ENCODE data around the gene GAS2L2.

The GAS2L2 gene

GRCh38 chr17:35716173-35716572 is 36.9 kb downstream of the GAS2L2 start:
- no peaks in the 10 kb centered on the region for H3K27me3 ChIP-seq (replicated peaks; ENCODE audit: control insufficient read depth, insufficient read depth, low read length, poor library complexity, severe bottlenecking)
- no peaks in the 10 kb centered on the region for H3K9me3 ChIP-seq (ENCODE audit: control insufficient read depth, low read length)
- H3K4me3 ChIP-seq (ENCODE audit: insufficient read depth, low read depth, low read length, poor library complexity, severe bottlenecking), result no peak overlapping the region
- H3K36me3 ChIP-seq (ENCODE audit: control insufficient read depth, insufficient read depth, low read length), result peaks cover 42% of the 10 kb centered on the region
- DNase-seq, result no peak
- H3K4me1 ChIP-seq (ENCODE audit: control insufficient read depth, insufficient read depth, low read length, poor library complexity, severe bottlenecking), result peaks cover 7% of the 10 kb centered on the region
- no peak overlapping the region for H3K27ac ChIP-seq (ENCODE audit: insufficient read depth, low read length, poor library complexity, severe bottlenecking)

GRCh38 chr17:35715416-35715815 is 37.6 kb downstream of the GAS2L2 start:
- Histone ChIP-seq H3K27me3 (replicated peaks; ENCODE audit: control insufficient read depth, insufficient read depth, low read length, poor library complexity, severe bottlenecking) (no peaks in the 10 kb centered on the region), H3K4me1 (ENCODE audit: control insufficient read depth, insufficient read depth, low read length, poor library complexity, severe bottlenecking) (peaks cover 7% of the 10 kb centered on the region), H3K9me3 (ENCODE audit: control insufficient read depth, low read length) (no peaks in the 10 kb centered on the region), H3K4me3 (ENCODE audit: insufficient read depth, low read depth, low read length, poor library complexity, severe bottlenecking) (no peak overlapping the region), H3K36me3 (ENCODE audit: control insufficient read depth, insufficient read depth, low read length) (peaks cover 44% of the 10 kb centered on the region), H3K27ac (ENCODE audit: insufficient read depth, low read length, poor library complexity, severe bottlenecking) (no peak overlapping the region)
- no peak for DNase-seq

GRCh38 chr17:35714988-35715387 is 38.1 kb downstream of the GAS2L2 start:
- peaks cover 48% of the 10 kb centered on the region for H3K36me3 ChIP-seq (ENCODE audit: control insufficient read depth, insufficient read depth, low read length)
- H3K27ac ChIP-seq (ENCODE audit: insufficient read depth, low read length, poor library complexity, severe bottlenecking), result no peak overlapping the region
- no peaks in the 10 kb centered on the region for H3K9me3 ChIP-seq (ENCODE audit: control insufficient read depth, low read length)
- no peak overlapping the region for H3K4me3 ChIP-seq (ENCODE audit: insufficient read depth, low read depth, low read length, poor library complexity, severe bottlenecking)
- no peaks in the 10 kb centered on the region for H3K27me3 ChIP-seq (replicated peaks; ENCODE audit: control insufficient read depth, insufficient read depth, low read length, poor library complexity, severe bottlenecking)
- peaks cover 7% of the 10 kb centered on the region for H3K4me1 ChIP-seq (ENCODE audit: control insufficient read depth, insufficient read depth, low read length, poor library complexity, severe bottlenecking)
- DNase-seq, result no peak

- peaks cover 43% of the 10 kb centered on the region for H3K36me3 ChIP-seq (ENCODE audit: control insufficient read depth, insufficient read depth, low read length)
- no peak for DNase-seq
- H3K4me3 ChIP-seq (ENCODE audit: insufficient read depth, low read depth, low read length, poor library complexity, severe bottlenecking), result no peak overlapping the region
- no peaks in the 10 kb centered on the region for H3K9me3 ChIP-seq (ENCODE audit: control insufficient read depth, low read length)
- peaks cover 7% of the 10 kb centered on the region for H3K4me1 ChIP-seq (ENCODE audit: control insufficient read depth, insufficient read depth, low read length, poor library complexity, severe bottlenecking)
- H3K27ac ChIP-seq (ENCODE audit: insufficient read depth, low read length, poor library complexity, severe bottlenecking), result no peak overlapping the region
- H3K27me3 ChIP-seq (replicated peaks; ENCODE audit: control insufficient read depth, insufficient read depth, low read length, poor library complexity, severe bottlenecking), result no peaks in the 10 kb centered on the region
These were observed 39.8 kb downstream of the GAS2L2 start for GRCh38 chr17:35713069-35713728.

GRCh38 chr17:35710950-35711349 is 42.1 kb downstream of the GAS2L2 start:
- no peak for DNase-seq
- H3K36me3 ChIP-seq (ENCODE audit: control insufficient read depth, insufficient read depth, low read length), result peaks cover 29% of the 10 kb centered on the region
- H3K4me1 ChIP-seq (ENCODE audit: control insufficient read depth, insufficient read depth, low read length, poor library complexity, severe bottlenecking), result peaks cover 7% of the 10 kb centered on the region
- no peak overlapping the region for H3K27ac ChIP-seq (ENCODE audit: insufficient read depth, low read length, poor library complexity, severe bottlenecking)
- no peaks in the 10 kb centered on the region for H3K27me3 ChIP-seq (replicated peaks; ENCODE audit: control insufficient read depth, insufficient read depth, low read length, poor library complexity, severe bottlenecking)
- H3K4me3 ChIP-seq (ENCODE audit: insufficient read depth, low read depth, low read length, poor library complexity, severe bottlenecking), result no peak overlapping the region
- no peaks in the 10 kb centered on the region for H3K9me3 ChIP-seq (ENCODE audit: control insufficient read depth, low read length)

DNA sequence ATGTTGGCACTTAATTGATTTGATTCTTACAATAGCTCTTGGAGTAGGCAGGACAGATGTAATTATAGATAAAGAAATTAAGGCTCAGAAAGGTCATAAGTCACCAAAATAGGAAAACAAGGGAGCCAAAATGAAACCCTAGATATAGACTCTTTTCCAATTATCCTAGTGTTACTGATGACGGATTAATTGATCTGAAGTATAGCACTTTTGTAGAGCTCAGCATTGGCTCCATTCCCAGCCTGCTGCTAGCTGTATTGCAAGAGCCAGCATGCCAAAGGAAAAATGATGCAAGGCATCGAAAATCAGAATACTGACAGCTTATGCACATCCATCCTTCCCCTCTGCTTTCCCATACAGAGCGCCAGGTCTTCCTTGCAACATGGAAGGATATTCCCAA is 43.2 kb downstream of the GAS2L2 start:
- no peak overlapping the region for H3K27ac ChIP-seq (ENCODE audit: insufficient read depth, low read length, poor library complexity, severe bottlenecking)
- no peak for DNase-seq
- no peak overlapping the region for H3K4me3 ChIP-seq (ENCODE audit: insufficient read depth, low read depth, low read length, poor library complexity, severe bottlenecking)
- peaks cover 7% of the 10 kb centered on the region for H3K4me1 ChIP-seq (ENCODE audit: control insufficient read depth, insufficient read depth, low read length, poor library complexity, severe bottlenecking)
- no peaks in the 10 kb centered on the region for H3K9me3 ChIP-seq (ENCODE audit: control insufficient read depth, low read length)
- H3K36me3 ChIP-seq (ENCODE audit: control insufficient read depth, insufficient read depth, low read length), result peaks cover 25% of the 10 kb centered on the region
- H3K27me3 ChIP-seq (replicated peaks; ENCODE audit: control insufficient read depth, insufficient read depth, low read length, poor library complexity, severe bottlenecking), result no peaks in the 10 kb centered on the region

DNA sequence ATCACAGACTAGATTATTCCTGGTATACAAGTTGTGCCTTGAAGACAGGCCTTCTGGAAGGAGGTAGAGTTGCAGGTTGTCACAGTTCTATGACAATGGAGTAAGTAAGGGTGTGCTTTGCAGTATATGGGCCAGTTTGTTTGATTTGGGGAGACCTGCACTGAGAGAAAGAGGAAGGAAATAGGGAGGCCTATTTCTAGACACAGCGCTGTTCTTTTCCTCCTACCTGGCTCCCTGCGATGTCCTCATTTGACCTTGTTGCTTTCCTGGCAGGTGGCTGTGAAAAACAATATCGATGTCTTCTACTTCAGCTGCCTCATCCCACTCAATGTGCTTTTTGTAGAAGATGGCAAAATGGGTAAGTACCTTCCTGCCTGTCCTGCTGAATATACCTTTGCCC is 44.1 kb downstream of the GAS2L2 start:
- Histone ChIP-seq H3K27ac (ENCODE audit: insufficient read depth, low read length, poor library complexity, severe bottlenecking) (no peak overlapping the region), H3K9me3 (ENCODE audit: control insufficient read depth, low read length) (no peaks in the 10 kb centered on the region), H3K4me1 (ENCODE audit: control insufficient read depth, insufficient read depth, low read length, poor library complexity, severe bottlenecking) (peaks cover 7% of the 10 kb centered on the region), H3K4me3 (ENCODE audit: insufficient read depth, low read depth, low read length, poor library complexity, severe bottlenecking) (no peak overlapping the region), H3K27me3 (replicated peaks; ENCODE audit: control insufficient read depth, insufficient read depth, low read length, poor library complexity, severe bottlenecking) (no peaks in the 10 kb centered on the region), H3K36me3 (ENCODE audit: control insufficient read depth, insufficient read depth, low read length) (peaks cover 25% of the 10 kb centered on the region)
- no peak for DNase-seq

- Histone ChIP-seq H3K36me3 (ENCODE audit: control insufficient read depth, insufficient read depth, low read length) (peaks cover 17% of the 10 kb centered on the region), H3K27me3 (replicated peaks; ENCODE audit: control insufficient read depth, insufficient read depth, low read length, poor library complexity, severe bottlenecking) (no peaks in the 10 kb centered on the region), H3K9me3 (ENCODE audit: control insufficient read depth, low read length) (no peaks in the 10 kb centered on the region), H3K4me1 (ENCODE audit: control insufficient read depth, insufficient read depth, low read length, poor library complexity, severe bottlenecking) (peaks cover 7% of the 10 kb centered on the region), H3K27ac (ENCODE audit: insufficient read depth, low read length, poor library complexity, severe bottlenecking) (no peak overlapping the region), H3K4me3 (ENCODE audit: insufficient read depth, low read depth, low read length, poor library complexity, severe bottlenecking) (no peak overlapping the region)
- DNase-seq, result no peak
These were observed 44.9 kb downstream of the GAS2L2 start for GRCh38 chr17:35708149-35708548.

- Histone ChIP-seq H3K27me3 (replicated peaks; ENCODE audit: control insufficient read depth, insufficient read depth, low read length, poor library complexity, severe bottlenecking) (no peaks in the 10 kb centered on the region), H3K36me3 (ENCODE audit: control insufficient read depth, insufficient read depth, low read length) (peaks cover 9% of the 10 kb centered on the region), H3K27ac (ENCODE audit: insufficient read depth, low read length, poor library complexity, severe bottlenecking) (no peak overlapping the region), H3K4me1 (ENCODE audit: control insufficient read depth, insufficient read depth, low read length, poor library complexity, severe bottlenecking) (no peaks in the 10 kb centered on the region), H3K9me3 (ENCODE audit: control insufficient read depth, low read length) (no peaks in the 10 kb centered on the region), H3K4me3 (ENCODE audit: insufficient read depth, low read depth, low read length, poor library complexity, severe bottlenecking) (no peak overlapping the region)
- no peak for DNase-seq
These were observed 47.3 kb downstream of the GAS2L2 start for GRCh38 chr17:35705705-35706104.

DNA sequence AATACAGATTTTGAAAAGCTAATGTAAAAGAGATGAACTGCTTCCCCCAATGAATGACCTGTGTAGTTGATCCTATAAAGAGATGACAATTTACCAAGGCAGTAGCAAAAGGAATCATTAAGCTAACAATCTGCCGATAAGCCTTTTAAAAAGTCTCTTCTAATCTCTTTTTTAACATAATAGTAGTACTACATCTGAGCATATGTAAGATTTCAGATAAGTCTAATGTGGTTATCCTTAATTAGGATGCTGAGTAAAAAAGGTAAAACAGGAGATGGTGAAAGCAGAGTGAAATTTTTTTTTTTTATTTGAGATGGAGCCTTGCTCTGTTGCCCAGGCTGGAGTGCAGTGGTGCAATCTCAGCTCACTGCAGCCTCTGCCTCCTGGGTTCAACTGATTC is 47.8 kb downstream of the GAS2L2 start:
- DNase-seq, result no peak
- no peaks in the 10 kb centered on the region for H3K27me3 ChIP-seq (replicated peaks; ENCODE audit: control insufficient read depth, insufficient read depth, low read length, poor library complexity, severe bottlenecking)
- H3K4me1 ChIP-seq (ENCODE audit: control insufficient read depth, insufficient read depth, low read length, poor library complexity, severe bottlenecking), result no peaks in the 10 kb centered on the region
- no peaks in the 10 kb centered on the region for H3K9me3 ChIP-seq (ENCODE audit: control insufficient read depth, low read length)
- H3K27ac ChIP-seq (ENCODE audit: insufficient read depth, low read length, poor library complexity, severe bottlenecking), result no peak overlapping the region
- H3K36me3 ChIP-seq (ENCODE audit: control insufficient read depth, insufficient read depth, low read length), result peaks cover 9% of the 10 kb centered on the region
- H3K4me3 ChIP-seq (ENCODE audit: insufficient read depth, low read depth, low read length, poor library complexity, severe bottlenecking), result no peak overlapping the region

Data from effector memory CD4-positive, alpha-beta T cell (primary cell).